HG02981 (cell line): ENCODE measurements around the gene MRAP.
"Not testable (repeated sequence)": the region's sequence is repeated elsewhere in the genome, so short reads cannot be mapped to it uniquely, and the experiment has no call there.

Source experiments
- ATAC-seq: cut with Tn5 transposase; IDR thresholded peaks from one replicate; pipeline ENCODE4 v1.9.1; 2021; ENCODE audit warnings: mild to moderate bottlenecking, moderate library complexity; ENCODE audit not compliant: unreplicated experiment

Gene MRAP

DNA sequence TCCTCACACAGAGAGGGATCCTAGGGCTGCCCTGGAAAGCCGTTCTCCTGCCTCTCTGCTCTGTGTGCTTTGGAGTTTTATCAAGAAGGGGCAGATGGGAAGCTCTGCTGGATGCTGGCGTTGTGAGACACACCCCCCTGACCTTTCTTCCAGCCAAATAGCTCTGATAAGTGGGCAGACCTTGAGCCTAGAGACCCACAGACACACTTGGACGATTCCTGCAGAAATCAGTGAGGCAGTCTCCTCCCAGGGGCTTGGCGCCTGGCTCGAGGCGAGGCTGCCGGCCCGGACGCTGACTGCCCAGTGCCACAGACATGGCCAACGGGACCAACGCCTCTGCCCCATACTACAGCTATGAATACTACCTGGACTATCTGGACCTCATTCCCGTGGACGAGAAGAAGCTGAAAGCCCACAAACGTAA lies at the start of gene MRAP:
TSS of gene MRAP (plus strand) at position 198 of the 424 bp plus-strand sequence. CDS start at position 315, 117 bp downstream.
- no peak for ATAC-seq

DNA sequence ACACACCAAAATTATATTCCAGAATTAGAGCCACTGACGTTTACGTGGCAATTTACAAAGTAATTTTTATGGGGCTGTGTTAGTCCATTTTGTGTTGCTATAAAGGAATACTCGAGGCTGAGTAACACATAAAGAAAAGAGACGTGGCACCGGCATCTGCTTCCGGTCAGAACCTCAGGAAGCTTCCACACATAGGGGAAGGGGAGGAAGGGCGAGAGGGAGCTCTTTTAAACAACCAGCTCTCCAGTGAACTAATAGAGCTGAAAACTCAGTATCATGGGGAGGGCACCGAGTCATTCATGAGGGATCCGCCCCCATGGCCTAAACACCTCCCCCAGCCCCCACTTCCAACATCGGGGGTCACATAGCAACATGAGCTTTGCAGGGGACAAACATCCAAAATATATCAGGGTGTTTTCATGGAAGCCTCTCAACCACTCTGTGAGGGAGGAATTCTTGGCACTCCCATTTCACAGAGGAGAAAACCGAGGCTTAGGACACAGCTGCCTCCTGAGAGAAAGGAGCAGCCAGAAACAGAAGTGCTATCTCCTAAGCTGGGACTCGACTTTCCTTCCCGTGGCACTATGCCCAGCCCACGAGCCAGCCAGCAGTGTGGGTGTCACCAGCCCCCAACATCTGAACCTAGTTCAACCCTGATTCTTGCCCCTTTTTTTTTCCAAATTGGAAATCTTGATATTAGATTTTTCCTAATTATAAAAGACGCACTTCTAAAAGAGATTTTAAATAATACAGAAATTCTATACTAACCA lies 49.0 kb upstream of the MRAP start:
- ATAC-seq, result no peak

DNA sequence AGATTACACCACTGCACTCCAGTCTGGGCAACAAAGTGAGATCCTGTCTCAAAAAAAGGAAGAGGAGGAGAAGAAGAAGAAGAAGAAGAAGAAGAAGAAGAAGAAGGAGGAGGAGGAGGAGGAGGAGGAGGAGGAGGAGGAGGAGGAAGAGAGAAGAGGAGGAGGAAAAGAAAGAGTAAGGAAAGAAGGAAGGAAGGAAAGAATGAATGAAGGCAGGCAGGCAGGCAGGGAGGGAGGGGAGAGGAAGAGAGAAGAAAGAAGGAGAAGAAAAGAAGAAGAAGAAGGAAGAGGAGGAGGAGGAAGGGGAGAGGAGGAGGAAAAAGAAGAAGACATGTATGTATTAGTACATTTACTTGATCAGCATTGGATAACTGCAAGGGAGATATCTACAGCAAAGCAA lies 46.5 kb upstream of the MRAP start:
- no peak for ATAC-seq

DNA sequence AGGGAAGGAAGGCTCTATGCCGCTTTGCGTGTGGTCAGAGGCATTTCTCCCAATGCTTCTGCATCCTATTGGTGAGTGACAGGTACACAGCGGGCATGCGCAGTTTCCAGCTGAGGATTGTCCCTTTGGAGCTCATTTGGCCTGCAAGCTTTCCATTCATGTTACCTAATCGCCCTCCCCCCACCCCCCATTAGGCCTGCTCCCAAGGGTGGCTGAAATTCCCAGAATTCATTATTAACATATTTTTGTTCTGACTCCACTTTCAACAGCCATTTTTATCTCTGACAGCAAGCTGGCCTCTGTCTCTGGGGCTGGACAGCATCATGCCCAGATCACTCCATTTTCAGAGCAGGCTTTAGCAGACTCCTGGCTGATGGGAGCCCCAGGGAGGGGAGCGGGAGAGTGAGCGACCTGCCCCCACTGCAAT lies 45.4 kb upstream of the MRAP start:
- ATAC-seq, result no peak

DNA sequence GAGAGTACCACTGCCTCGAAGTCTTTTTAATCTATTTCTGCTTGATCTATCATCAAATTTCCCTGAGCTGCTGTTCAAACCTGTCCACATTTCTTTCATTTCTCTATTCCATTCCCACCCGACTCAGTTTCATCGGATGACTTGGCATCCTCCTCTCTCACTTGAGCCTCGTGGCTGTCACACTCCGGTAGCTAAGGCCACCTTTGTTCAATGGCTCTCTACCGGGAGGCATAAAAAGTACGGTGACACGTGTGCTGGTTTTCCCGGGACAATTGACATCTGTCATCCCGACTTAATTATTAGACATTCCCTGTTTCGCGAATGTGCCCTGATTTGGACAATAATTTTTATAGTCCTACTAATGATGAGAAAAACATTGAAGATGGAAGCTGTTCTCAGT lies 42.4 kb upstream of the MRAP start:
- ATAC-seq, result no peak

DNA sequence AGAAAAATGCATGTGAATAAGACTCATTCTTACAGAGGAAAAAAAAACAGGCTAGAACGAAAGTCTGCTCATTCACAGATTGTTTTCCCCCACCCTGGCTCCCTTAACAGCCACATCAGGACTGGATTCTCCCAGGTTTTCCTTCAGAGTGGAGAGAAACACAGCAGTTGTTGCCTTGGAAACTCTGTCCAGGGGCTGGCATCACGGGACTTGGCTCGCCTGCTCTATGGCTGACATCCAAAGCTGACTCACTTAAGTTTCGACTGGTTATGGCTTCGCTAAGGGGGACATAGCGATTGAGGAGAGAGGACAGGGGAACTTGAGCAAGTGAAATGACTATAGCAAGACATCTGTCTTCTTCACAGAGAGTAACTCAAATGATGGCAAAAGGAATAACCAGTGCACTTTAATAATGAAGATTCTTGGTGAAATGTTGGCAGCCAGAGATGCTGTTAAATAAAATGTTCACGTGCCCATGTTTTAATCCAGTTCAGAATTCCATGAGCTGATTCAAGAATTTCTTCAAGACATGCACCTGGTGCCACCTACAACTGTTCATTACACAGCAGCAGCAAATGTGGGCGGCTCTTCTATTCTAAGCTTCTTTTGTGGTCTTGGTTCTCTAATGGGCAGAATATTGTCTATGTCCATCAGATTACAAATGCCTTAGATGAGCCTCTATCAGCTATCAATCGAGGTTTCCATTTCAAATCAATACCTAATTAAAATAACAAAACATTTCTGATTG lies 41.6 kb upstream of the MRAP start:
- no peak for ATAC-seq

DNA sequence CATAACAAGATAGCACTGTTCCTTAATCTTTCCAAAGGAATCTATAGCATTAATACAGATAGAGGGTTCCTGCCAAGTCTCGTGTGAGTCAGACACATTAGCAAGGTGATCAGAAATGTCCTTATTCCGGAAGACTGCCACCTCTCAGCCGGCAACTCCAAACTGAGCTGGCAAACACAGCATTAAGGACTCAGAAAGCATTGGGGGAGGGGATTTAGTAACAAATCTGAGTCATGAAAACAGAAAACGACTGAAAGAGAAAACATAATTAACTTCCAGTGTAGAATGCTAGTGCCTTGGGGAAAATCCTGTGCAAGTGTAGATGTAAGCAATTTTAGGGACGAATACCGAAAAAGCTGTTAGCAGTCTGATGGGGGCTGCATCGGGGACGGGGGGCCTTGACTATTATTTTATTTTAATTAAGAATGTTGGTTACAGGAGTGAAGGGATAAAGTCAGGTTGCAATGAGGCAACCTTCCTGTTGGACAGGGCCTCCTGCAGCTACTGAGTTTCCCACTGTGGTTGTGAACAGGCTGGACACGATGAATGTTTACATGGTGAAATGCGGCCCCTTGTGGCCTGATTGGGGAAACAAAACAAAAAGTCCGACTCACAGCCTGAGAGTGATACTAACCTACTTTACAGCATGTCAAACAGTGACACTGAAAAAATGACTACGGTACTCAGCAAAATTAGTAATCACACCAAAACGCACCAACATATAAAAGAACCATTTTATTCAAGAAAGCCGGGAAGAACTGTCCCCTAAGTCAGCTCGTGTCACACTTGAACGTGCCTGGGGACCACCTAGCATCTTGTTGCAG lies 40.5 kb upstream of the MRAP start:
- ATAC-seq, result peak; percentile 71

DNA sequence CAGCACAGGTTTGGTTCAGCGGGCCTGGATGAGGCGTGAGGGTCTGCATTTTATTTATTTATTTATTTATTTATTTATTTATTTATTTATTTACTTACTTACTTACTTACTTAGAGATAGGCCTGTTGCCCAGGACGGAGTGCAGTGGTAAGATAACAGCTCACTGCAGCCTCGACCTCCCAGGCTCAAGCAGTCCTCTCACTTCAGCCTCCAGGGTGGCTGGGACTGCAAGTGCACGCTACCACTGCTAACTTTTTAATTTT lies 39.9 kb upstream of the MRAP start:
- not testable (repeated sequence) for ATAC-seq

DNA sequence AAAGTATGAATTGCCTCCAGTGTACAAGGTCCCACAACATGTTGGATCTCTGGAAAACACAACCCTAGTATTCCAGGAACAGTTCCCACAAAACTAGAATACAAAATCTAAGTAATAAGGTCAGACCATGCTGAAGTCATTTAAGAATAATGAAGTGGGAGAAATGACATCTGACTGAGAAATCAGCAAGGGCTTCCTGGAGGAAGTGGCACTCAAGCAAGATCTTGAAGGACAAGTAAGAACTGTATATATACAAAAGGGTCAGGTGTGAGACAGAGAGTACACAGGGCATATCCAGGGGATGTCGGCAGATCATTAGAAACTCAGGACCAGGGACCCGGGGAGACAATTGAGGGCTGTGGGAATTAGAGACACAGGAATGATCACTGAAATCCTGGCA lies 38.5 kb upstream of the MRAP start:
- no peak for ATAC-seq

DNA sequence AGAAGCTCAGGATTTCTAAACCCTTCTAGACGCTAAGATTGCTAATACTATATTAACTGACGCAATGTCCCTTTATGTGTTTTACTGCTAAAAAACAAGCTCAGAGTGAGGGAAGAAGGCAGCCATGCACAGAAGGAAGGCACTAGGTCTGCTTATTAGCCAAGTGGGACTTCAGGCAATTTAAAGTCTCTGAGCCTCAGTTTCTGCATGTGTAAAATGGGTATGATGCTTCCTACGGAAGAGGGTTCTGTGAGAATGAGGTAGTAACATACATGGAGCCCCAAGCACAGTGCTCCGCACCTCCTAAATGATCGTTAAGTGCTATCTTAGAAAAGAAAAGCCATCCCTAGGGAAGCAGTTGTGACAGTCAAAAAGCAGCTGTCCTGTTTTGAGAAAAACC lies 36.7 kb upstream of the MRAP start:
- no peak for ATAC-seq

DNA sequence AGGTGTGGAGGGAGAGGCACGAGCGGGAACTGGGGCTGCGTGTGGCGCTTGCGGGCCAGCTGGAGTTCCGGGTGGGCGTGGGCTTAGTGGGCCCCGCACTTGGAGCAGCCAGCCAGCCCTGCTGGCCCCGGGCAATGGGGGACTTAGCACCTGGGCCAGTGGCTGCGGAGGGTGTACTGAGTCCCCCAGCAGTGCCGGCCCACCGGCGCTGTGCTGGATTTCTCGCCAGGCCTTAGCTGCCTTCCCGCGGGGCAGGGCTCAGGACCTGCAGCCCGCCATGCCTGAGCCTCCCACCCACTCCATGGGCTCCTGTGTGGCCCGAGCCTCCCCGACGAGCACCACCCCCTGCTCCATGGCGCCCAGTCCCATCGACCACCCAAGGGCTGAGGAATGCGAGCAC lies 33.3 kb upstream of the MRAP start:
- ATAC-seq, result not testable (repeated sequence)

DNA sequence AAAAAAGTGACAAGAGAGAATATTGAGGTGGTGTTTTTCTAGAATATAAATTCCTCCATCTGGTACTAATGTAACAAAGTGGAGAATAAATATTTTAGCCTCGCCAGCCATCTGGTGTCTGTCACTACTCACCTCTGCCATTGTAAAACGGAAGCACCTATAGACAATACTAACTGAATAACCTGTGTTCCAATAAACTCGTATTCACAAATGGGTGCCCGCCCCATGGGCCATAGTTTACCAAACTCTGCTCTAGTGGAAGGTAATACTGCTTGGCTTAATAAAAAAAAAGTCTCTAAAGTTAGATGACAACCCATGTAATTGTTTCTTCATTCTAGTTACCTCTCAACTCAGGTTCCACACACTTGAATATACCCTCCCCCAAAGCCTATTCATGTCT lies 27.9 kb upstream of the MRAP start:
- ATAC-seq, result no peak

DNA sequence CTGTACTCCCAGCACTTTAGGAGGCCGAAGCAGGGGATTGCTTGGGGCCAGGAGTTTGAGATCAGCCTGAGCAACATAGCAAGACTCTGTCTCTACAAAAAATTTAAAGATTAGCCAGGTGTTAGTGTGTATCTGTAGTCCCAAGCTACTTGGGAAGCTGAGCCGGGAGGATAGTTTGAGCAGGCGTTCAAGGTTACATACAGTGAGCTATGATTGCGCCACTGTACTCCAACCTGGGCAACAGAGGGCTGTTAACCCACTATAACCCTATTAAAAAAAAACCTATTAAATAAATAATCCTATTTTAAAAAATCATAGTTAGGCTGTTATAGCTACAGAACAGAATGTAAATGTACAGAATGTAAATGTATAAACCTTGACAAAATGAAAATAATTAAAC lies 22.0 kb upstream of the MRAP start:
- no peak for ATAC-seq

DNA sequence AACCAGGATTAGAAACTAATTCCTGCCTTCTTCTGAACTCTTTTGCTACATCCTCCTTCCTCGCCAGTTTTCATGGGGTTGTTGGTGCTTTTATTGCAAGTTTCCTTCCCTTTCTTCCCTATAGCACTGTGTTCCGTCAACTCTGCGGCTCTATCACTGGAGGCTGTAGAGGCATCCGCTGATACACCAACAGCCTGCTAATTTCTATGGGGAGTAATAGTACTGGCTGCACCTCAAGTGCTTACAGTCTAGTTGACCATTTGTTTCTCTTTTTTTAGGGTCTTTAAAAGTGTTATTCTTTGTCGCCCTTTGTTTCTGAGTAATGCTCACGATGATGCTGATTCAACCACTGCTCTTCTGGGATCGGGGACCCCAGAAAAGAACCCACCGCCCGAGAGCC lies 20.6 kb upstream of the MRAP start:
- ATAC-seq, result peak; percentile 16

DNA sequence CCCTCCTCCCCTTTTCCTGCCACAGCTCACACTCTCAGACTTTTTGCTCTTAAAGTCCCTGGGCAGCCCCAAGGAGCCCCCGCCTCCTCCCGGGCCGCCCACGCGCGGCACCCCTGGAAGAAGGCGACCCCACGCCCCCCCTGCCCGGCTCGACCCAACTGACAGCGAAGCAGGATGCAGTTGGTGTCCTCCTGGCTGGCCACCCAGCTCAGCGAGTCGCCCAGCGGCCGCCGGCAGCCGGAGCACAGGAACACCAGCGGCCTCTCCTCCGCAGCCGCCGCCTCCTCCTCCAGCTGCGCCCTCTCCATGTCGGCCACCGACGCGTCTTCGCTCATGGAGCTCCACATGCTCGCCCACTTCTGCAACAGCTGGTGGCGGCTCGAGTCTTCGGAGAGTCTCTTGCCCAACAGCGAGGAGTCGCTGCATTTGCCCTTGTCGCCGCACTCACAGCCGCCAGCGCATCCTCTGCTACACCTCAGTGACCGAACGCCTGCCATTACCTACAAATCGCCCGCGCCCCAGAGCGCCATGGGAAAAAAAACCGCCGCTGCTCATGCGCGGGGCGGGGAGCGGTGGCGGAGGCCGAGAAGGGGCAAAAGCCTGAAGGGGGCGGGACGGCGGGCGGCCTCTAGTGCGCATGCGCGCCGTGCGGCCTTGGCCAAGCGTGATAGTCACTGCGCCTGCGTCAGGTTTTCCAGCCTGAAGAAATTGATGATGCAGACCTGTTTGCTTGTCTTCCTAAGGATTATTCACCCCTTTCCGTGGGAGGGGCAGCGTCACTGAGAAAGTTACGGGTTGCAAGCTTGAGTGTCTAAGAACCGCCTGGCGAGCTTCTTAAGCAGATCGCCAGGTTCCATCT lies 19.9 kb upstream of the MRAP start, which contains the start of gene MIS18A:
TSS of gene MIS18A (minus strand) at position 532 of the 859 bp plus-strand sequence. CDS start at position 497, 35 bp downstream.
- ATAC-seq, result peak; percentile 96

DNA sequence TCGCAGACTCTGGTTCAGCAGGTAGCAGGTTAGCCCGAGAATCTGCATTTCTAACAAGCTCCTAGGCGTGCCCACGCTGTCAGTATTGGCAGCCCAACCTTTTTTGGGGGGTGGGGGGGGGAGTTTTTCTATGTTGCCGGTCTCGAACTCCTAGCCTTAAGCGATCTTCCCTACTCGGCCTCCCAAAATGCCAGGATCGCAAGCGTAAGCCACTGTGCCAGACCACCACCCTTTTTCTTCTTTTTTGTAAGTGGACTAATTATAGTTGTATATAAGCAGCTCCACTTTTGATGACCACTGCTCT lies 19.3 kb upstream of the MRAP start:
- peak; percentile 8 for ATAC-seq

DNA sequence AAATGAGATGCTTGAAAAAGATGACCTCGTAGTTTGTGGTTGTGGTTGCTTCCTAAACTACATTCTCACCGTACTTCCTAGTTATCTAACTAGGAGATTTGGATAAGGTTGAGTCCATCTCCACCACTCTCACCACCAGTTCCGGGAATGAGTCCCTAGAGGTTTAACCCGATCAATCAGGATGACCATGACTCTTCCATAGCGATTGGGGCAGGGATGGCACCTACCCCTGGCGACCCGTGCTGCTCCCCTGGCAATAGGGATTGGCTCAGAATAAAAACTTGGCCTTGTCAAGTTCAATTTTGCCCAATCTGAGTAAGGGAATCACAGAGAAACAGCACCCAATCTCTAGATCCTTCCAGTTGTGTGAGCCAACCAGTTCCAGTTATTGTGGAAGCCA lies 17.1 kb upstream of the MRAP start:
- ATAC-seq, result no peak

DNA sequence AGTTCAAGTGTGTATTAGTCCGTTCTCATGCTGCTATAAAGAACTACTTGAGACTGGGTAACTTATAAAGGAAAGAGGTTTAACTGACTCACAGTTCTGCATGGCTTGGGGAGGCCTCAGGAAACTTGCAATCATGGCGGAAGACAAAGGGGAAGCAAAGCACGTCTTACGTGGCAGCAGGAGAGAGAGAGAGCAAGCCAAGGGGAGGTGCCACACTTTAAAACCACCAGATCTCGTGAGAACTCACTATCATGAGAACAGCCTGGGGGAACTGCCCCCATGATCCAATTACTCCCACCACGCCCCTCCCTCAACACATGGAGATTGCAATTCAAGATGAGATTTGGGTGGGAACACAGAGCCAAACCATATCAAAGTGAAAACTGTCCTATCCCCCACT lies 15.7 kb upstream of the MRAP start:
- no peak for ATAC-seq

DNA sequence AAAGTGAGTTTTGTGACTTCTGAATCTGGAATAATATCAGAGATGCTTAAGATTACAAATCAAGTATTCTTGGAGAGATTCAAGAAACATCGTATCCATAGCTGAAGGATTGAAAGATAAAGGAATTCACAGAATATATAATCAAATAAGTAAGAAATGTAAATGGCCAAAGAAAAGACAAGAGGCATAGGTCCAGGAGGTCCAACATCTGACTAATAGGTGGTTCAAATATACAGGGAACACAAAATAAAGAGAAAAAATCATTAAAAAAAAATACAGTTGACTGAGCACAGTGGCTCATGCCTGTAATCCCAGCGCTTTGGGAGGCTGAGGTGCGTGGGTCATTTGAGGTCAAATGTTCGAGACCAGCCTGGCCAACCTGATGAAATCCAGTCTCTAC lies 13.2 kb upstream of the MRAP start:
- no peak for ATAC-seq

DNA sequence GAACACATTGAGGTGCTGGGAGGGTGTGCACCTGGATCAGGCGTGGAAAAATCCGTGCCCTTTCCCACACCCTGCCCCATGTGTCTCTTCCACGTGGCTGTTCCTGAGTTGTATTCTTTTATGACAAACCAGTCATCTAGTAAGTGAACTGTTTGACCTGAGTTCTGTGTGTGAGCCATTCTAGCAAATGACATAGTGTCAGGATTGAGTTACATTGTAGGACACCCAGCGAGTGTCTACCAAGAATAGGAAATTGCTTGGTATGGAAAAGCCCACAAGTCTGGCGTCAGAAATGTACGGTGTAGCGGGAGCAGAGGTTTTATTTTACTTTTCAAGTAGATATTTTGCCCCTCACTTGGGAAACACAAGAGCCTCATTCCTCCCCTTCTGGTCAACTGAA lies 1.2 kb upstream of the MRAP start:
- ATAC-seq, result no peak

DNA sequence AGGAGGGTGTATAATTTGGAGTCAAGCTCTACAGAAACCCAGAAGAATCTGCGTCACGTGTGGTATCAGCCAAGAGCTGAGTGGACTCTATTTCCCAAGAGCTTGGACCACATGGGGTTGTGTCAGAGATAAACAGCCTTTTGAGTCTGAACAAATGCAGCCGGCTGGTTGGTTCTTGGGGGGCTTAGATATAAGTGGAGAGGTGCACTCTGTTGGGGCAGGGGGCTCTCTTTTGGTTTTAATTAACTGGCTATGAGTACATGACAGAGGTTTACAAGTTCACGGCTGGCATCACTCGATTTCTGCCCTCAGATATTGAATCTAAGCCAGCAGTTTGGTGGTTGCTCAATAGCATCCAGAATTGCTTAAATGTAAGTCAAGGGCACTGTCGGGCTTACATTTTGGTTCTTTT lies 501 bp upstream of the MRAP start:
- ATAC-seq, result no peak
